Right lobe of liver (tissue), 4 donors: Measurements from ENCODE around the gene CFAP70.

Source experiments
- CTCF ChIP-seq, 4 donors: fragments of 200-600 bp in 3 of 4; fragments of 450-650 bp in 1 of 4; IDR thresholded peaks; one replicate each; pipeline versions ENCODE4 v1.5.1 to v1.8.0; 2016 to 2022; ENCODE audit warnings: antibody characterized with exemption in 4 of 4, mild to moderate bottlenecking in 2 of 4
- POLR2A ChIP-seq: fragments of 450-650 bp; IDR thresholded peaks from one replicate; pipeline ENCODE4 v1.6.1; 2017; ENCODE audit warnings: antibody characterized with exemption, mild to moderate bottlenecking
- donor health status: DM: no; HTN: no; CAD: no.
- donor health status: DM: no; HTN: no; CAD: no.
- donor health status: DM: no; HTN: yes; CAD: no.

GRCh38 chr10:73306171-73306708, 52.4 kb downstream of the CFAP70 start:
- no peak for TF ChIP-seq CTCF (IDR thresholded peaks at IDR 0.05)
- TF ChIP-seq POLR2A, result no peak
